Ramos (cell line): ENCODE results near the gene TTC23L.

ENCODE experiments used
- in situ Hi-C: fragments of 300-500 bp; cut with MboI; formaldehyde crosslinking; loops from one replicate; pipeline ENCODE4 v1.14.3; 2022; ENCODE audit warnings: low sequenced_read_pairs; ENCODE audit not compliant: unreplicated experiment

TTC23L gene

GRCh38 chr5:34832568-34832967 is 6.4 kb upstream of the TTC23L start:
- in situ Hi-C loops, result no loop called here

GRCh38 chr5:34833090-34833489 is 5.9 kb upstream of the TTC23L start:
- in situ Hi-C loops, result no loop called here

GRCh38 chr5:34833976-34834793 is 4.8 kb upstream of the TTC23L start:
- in situ Hi-C loops, result no loop called here

DNA sequence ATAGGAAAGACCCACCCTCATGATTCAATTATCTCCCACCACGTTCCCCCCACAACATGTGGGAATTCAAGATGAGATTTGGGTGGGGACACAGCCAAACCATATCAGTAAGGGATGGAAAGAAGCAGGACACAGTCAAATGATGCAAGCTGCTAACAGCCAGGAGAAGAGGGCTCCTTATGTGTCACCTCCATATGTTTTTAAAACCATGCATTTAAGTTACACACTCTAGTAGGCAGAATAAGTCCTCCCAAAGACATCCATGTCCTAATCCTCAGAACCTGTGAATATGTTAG is 4.2 kb upstream of the TTC23L start:
- in situ Hi-C loops, result no loop called here

- in situ Hi-C loops, result no loop called here
Measured at GRCh38 chr5:34835664-34836063, 3.3 kb upstream of the TTC23L start.

DNA sequence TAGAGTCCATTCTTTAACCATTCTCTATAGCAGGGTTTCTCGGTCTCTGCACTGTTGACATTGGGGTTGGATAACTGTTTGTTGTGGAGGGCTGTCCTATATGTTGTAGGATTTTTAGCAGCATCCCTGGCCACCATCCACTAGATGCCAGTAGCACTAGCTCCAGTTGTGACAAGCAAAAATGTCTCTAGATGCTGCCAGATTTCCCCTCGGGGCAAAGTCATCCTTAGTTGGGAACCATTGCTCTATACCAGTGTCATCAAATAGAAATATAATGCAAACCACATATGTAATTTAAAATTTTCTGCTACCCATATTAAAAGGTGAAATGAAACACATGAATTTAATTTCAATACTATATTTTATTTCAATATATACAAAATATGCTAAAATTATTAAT is 2.9 kb downstream of the TTC23L start:
- in situ Hi-C loops, result no loop called here

DNA sequence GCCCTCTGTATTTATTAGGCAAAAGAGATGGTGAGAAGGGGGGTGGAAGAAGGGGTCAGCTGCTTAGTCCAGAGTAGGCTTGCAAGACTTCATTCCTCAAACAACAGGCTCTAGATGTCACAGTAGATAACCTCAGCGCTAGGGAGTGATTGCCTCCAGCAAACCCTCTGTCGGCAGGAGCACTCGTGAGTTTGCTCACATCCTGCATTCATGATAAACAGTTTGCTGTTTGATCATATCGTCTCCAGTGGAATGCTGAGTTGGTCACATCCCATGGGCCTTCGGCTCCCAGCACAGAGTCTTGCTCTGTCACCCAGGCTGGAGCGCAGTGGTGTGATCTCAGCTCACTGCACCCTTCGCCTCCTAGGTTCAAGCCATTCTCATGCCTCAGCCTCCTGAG is 3.6 kb downstream of the TTC23L start:
- in situ Hi-C loops, result no loop called here

- in situ Hi-C loops, result no loop called here
Measured at GRCh38 chr5:34843497-34843896, 4.5 kb downstream of the TTC23L start.

DNA sequence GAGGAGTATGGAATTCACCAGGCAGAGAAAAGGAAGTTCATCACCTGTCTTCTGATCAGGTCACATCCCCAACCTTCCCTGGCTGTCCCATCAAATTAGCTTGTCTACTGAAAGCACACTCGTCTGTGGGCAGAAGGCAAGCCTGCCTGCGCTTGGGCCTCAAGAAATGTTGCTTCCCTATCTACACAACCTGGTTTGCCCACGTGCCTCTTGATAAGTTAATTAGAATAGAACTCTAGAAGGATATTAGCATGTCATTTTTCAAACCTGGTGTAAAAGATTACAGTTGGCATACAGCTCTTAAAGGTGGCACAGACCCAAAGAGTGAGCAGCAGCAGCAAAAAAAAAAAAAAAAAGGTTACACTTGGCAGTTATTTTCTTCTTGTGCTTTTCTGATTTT is 5.1 kb downstream of the TTC23L start:
- in situ Hi-C loops, result no loop called here

DNA sequence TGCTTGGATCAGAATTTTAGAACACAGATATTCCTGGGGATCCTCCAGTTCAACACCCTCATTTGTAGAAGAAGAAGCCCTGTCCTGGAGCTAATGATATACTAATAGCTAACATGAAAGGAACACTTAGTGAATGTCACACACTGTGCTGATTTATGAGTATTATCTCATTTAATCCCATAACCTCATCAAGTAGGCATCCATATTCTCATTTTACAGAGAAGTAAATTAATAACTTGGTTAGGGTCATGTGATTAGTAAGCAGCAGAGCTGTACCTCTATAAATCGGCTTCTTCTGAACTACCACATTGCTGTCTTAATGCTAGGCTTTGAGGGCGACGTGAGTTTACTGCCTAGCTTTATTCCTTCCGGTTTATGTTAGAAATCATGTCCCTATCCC is 6.0 kb downstream of the TTC23L start:
- in situ Hi-C loops, result no loop called here

DNA sequence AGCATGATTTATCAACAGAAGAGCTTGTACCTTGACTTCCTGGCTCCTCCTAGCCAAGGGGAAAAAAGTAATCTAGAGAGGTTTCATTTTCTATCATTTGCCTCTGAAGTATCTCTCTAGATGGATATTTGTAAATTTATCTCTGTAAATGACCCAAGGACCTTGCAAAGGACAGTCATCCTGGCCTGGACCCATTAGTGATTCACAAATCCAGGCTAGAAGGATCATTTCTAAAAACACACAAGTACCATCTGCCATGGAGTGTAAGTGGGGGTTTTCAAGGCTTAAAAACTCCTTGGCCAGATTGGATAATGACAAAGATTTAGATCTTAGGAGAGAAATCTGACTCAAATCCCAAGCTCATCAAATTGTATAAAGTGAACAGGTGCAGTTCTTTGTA is 8.1 kb downstream of the TTC23L start:
- in situ Hi-C loops, result no loop called here

DNA sequence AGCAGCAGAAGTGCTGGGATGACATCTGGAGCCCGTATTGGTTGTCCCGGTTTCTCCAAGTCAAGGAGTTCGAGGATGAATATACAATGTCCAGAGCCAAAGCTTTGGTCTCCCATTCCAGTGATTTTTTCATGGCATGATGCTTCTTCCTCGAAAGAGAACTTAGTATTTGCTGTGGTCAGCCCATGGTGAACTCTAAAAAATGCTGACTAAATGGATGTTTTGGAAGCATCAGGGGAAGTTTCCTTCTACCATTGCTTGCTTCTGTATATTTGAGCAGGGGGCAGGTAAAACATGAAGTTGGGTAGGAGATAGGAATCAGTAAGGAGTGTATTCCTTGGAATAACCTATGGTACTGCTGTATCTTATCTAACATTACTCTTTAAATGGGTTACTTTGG is 8.6 kb downstream of the TTC23L start:
- in situ Hi-C loops, result no loop called here

DNA sequence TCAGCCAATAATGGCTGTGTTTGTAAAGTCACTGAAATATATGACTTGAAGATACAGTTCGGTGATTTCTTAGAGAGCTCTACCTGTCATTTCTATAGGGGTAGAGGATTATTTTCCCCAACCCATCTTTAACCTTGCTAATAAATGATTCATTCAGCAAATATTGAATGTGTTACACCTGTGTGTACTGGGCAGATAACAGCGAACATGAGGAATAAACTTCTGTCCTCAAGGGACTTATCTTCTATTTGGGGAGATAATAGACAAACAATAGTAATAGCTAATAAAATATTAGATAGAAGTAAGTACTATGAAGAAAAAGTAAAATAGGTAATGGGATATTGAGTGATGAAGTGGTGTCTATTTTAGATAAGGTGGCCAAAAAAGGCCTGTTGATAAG is 9.3 kb downstream of the TTC23L start:
- in situ Hi-C loops, result no loop called here

DNA sequence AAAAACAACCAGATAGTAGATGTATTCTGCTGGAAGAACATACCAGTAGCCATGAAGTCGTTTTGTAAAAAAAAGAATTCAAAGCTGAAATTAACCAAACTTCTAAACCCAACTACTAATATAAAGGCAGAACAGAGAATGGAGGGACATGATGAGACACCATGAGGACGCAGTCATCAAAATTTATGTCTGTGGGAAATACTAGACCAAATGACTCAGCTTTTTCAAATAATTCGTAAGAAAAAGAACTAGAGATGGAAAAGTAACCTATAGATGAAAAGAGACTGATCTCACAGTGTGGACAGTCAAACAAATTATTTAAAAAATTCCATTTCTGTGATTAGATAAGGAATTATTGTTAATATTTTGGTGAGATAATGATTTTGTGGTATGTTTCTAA is 10.3 kb downstream of the TTC23L start:
- in situ Hi-C loops, result no loop called here

GRCh38 chr5:34854459-34855174 is 15.7 kb downstream of the TTC23L start:
- in situ Hi-C loops, result no loop called here

GRCh38 chr5:34857161-34857560 is 18.2 kb downstream of the TTC23L start:
- in situ Hi-C loops, result no loop called here

DNA sequence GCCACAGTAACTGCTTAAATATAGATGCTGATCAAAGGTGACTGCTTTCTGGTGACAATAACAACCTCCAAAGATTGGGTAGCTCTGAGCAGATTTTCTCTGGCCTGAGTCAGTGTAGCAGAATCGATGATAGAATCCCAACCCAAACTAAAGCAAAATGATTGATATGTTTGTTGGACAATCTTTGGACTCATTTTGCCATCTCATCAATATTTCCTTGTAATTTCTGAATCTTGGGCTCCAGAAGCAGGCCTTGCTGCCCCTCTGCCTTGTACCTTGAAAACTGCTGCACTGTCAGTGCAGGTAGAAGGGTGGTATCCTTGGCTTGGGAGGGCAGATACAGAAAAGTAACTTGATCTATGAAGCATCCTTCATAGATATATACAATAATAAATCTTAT is 18.9 kb downstream of the TTC23L start:
- in situ Hi-C loops, result no loop called here

- in situ Hi-C loops, result no loop called here
Measured at GRCh38 chr5:34858790-34859189, 19.8 kb downstream of the TTC23L start.

- in situ Hi-C loops, result no loop called here
Measured at GRCh38 chr5:34859253-34859652, 20.3 kb downstream of the TTC23L start.

DNA sequence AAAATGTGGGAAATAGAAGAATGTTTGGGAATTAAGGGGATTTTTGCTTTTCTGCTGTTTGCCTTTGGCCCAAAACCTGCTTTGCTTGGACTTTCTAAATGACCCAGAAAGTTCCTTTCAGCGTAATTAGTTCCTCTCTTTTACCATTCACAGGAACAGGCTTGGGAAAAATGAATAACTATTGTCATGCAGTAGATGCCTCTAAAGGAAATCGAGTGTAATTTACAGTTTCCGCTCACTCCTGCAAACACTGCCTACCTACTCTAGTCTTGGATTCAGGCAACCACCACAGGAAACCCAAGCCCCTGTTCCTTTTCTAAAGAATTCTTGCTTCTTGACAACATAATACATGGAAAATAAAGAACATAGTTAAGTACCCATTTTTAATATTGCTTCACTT is 25.0 kb downstream of the TTC23L start:
- in situ Hi-C loops, result no loop called here

- in situ Hi-C loops, result no loop called here
Measured at GRCh38 chr5:34865091-34865490, 26.1 kb downstream of the TTC23L start.

GRCh38 chr5:34866989-34867471 is 28.1 kb downstream of the TTC23L start:
- in situ Hi-C loops, result no loop called here
